Upper lobe of left lung (tissue), 6 donors: ENCODE data around the gene NAALADL1. TPM values are rescaled to one million over a fixed set of nuclear protein-coding genes. Genes with fewer than 3 reads are reported as not detected.

Source experiments
- ATAC-seq, 2 donors: fragments of 200-7000 bp; cut with Tn5 transposase; one replicate each; pipeline ENCODE4 v1.9.1; 2022; ENCODE audit warnings: mild to moderate bottlenecking in 2 of 2, moderate library complexity in 2 of 2; ENCODE audit not compliant: low FRiP score in 2 of 2
- DNase-seq, 2 donors: peaks; one replicate each; pipeline ENCODE4 v3.0.0-alpha.2; 2019 to 2020
- H3K27ac ChIP-seq, 4 donors: fragments of 200-600 bp; sonication (generic); one replicate each; pipeline ENCODE4 v1.5.1; 2016 to 2019
- H3K27me3 ChIP-seq, 4 donors: fragments of 200-600 bp; sonication (generic); one replicate each; pipeline ENCODE4 v1.5.1; 2017 to 2019
- H3K36me3 ChIP-seq, 4 donors: fragments of 200-600 bp; sonication (generic); one replicate each; pipeline ENCODE4 v1.5.1; 2016 to 2019
- H3K4me1 ChIP-seq, 4 donors: fragments of 200-600 bp; sonication (generic); one replicate each; pipeline ENCODE4 v1.5.1; 2018 to 2019
- H3K4me3 ChIP-seq, 4 donors: fragments of 200-600 bp; sonication (generic); one replicate each; pipeline ENCODE4 v1.5.1; 2017 to 2019; ENCODE audit warnings: mild to moderate bottlenecking in 2 of 4, moderate library complexity in 1 of 4
- H3K9me3 ChIP-seq, 4 donors: fragments of 200-600 bp; sonication (generic); one replicate each; pipeline ENCODE4 v1.5.1; 2018 to 2019
- CTCF ChIP-seq, 6 experiments: fragments of 450-650 bp in 4 of 6; fragments of 200-600 bp in 2 of 6; sonication (generic) in 2 of 6; IDR thresholded peaks; one replicate each; pipeline ENCODE4 v1.5.1; 2016 to 2019; ENCODE audit warnings: antibody characterized with exemption in 6 of 6
- EP300 ChIP-seq, 4 donors: sonication (generic); formaldehyde crosslinking; IDR thresholded peaks; one replicate each; pipeline ENCODE4 v1.5.1; 2017; ENCODE audit warnings: antibody characterized with exemption in 4 of 4, control low read depth in 2 of 4
- POLR2A ChIP-seq, 4 donors: fragments of 450-650 bp; IDR thresholded peaks; one replicate each; pipeline ENCODE4 v1.5.1; 2016 to 2017; ENCODE audit warnings: antibody characterized with exemption in 4 of 4, mild to moderate bottlenecking in 2 of 4
- POLR2AphosphoS5 ChIP-seq, 2 donors: sonication (generic); formaldehyde crosslinking; IDR thresholded peaks; one replicate each; pipeline ENCODE4 v1.5.1; 2017; ENCODE audit warnings: antibody characterized with exemption in 2 of 2
- WGBS, 2 donors: methylation state at CpG; one replicate each; pipeline ENCODE4 v1.1.5; 2017 to 2018; 5-methylcytosine and 5-hydroxymethylcytosine counted together
- total RNA-seq, 6 donors: library from RNA; depleted of rRNA in 4 of 6; stranded (reverse); fragments of >200 nt in 4 of 6; gene quantifications; one replicate each; pipeline versions ENCODE4 v1.1.0 to v1.2.1, GENCODE V29; 2016 to 2021
- donor health status: DM: no; HTN: no; CAD: no; lungs with moderate emphysema.
- donor health status: DM: no; HTN: yes; CAD: no; lungs with severe emphysema.

The NAALADL1 gene
- total RNA-seq, 6 donors from 2014 or later, result 5.9 to 27.2 (median 9.1) TPM

DNA sequence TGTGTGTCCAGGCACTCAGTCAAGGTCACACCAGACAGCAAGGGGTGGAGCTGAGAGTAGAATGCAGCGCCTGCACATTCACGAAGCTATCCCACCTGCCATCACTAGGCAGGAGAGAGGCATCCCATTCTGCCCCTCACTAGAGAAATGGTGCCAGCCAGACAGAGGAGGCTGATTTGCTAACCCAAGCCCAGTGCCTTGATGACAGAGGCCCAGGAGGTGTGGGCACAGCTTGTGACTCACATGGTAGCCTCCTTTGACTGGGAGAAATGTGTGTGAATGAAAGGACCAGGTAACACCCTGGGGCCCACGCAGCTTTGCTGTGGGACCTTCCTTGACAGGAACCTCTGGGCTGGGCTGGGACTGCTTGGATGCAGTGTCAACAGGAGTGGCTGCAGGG is 5.2 kb upstream of the NAALADL1 start:
- WGBS, 2 donors, result 80 to 95% methylated on average over 2 of the region's 3 CpGs
- H3K27me3 ChIP-seq, result no peaks in the 10 kb centered on the region
- H3K4me3 ChIP-seq, result no peak overlapping the region
- no peak overlapping the region for H3K27ac ChIP-seq
- H3K9me3 ChIP-seq, result no peaks in the 10 kb centered on the region
- DNase-seq, result no peak
- ATAC-seq, result no peak
- H3K36me3 ChIP-seq, result no peaks in the 10 kb centered on the region
- TF ChIP-seq POLR2A (IDR thresholded peaks at IDR 0.05) (no peak), CTCF (IDR thresholded peaks at IDR 0.05) (no peak), EP300 (IDR thresholded peaks at IDR 0.05) (no peak), POLR2AphosphoS5 (IDR thresholded peaks at IDR 0.05) (no peak)
- H3K4me1 ChIP-seq, result no peaks in the 10 kb centered on the region

DNA sequence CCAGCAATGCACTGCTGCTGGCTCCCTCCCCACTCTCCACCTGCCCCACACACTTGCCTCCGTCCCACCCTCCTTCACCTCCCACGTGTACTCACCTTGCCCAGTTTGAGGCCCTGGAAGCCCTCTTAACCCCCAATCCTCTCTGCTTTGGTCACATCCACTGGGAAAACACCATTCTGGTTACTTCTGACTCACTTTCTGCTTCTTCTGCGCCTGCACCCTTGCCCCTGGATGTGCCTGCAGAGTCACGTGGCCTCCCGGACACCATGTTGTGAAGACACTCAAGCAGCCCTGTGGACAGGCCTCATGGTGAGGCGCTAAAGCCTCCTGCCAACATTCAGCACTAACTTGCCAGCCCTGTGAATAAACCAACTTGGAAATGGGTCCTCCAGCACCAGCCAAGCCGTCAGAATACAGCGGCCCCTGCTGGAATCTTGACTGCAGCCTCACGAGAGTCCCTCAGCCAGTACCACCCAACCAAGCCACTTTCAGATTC is 2.6 kb upstream of the NAALADL1 start:
- ATAC-seq (no peak), DNase-seq (peak in 1 of 2 donors; percentile 33)
- no peaks in the 10 kb centered on the region for H3K9me3 ChIP-seq
- no peak overlapping the region for H3K27ac ChIP-seq
- H3K27me3 ChIP-seq, result no peaks in the 10 kb centered on the region
- no peaks in the 10 kb centered on the region for H3K4me1 ChIP-seq
- no peaks in the 10 kb centered on the region for H3K36me3 ChIP-seq
- TF ChIP-seq POLR2A (IDR thresholded peaks at IDR 0.05) (no peak), CTCF (IDR thresholded peaks at IDR 0.05) (peak in 2 of 6 experiments; percentile 21 to 33), EP300 (IDR thresholded peaks at IDR 0.05) (no peak), POLR2AphosphoS5 (IDR thresholded peaks at IDR 0.05) (no peak)
- 79 to 82% methylated on average over 6 to 9 of the region's 9 CpGs for WGBS, 2 donors
- H3K4me3 ChIP-seq, result no peak overlapping the region

DNA sequence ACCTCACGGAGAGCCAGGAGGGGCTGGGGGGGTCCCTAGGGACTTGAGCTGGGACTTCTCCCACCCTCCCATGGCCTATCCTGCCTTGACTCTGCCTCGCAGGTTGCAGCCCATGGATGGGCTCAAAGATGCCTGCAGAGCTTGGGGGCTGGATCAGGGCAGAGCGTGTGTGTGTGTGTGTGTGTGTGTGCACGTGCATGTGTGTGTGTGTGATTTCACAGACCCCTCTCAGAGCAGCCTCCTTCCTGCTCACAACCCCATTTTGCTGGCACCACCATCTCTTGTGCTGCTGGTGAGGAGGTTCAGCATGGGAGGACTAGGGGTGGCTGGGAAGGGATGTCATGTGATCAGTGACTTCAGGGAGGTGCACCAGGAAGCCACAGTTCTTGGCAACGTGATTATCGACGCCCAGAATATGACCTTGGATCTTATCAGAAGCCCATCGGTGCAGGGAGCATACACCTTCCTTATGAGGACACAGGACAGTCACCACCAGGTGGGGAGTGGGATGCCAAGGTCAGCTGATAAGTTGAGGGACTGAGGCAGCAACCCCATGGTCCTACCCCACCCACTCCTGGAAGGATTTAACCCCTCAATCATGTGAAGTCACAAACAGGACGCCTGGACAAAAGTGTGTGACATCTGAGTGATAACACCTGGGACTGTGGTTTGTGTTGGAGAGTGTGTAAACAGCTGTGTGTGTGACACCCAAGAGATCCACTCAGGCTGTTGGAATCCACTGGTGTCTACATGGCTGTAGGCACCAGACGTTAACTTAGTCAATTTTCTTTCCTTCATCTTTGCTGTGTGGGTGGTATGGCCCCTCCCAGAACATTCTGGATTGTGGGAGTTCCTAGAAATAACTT is 1.8 kb upstream of the NAALADL1 start:
- no peak for DNase-seq
- Histone ChIP-seq H3K4me1 (no peaks in the 10 kb centered on the region), H3K36me3 (no peaks in the 10 kb centered on the region), H3K27me3 (no peaks in the 10 kb centered on the region), H3K4me3 (no peak overlapping the region), H3K9me3 (no peaks in the 10 kb centered on the region), H3K27ac (no peak overlapping the region)
- no peak for ATAC-seq
- WGBS, 2 donors, result 44 to 54% methylated on average over 8 to 10 of the region's 10 CpGs
- TF ChIP-seq EP300 (IDR thresholded peaks at IDR 0.05), result no peak
- no peak for TF ChIP-seq POLR2A (IDR thresholded peaks at IDR 0.05)
- TF ChIP-seq POLR2AphosphoS5 (IDR thresholded peaks at IDR 0.05), result no peak
- TF ChIP-seq CTCF (IDR thresholded peaks at IDR 0.05), result no peak

DNA sequence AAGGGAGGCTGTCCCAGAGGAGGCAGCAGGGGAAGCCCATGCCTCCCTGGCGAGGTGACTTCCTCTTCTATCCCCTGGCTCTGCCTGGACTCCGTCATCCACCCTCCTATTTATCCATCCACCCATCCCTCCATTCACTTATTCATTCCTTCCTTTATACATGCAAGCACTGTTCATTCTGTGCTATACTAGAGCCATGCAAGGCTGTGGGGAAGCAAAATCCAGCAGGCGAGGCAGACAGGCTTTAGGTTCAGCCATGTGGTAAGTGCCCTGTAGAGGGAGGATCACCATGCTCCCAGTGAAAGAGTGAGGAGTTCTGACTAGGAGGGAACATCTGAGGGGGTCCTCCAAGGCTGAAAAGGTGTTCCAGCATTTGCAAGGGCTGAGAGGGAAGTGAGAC is 1.2 kb upstream of the NAALADL1 start:
- no peaks in the 10 kb centered on the region for H3K4me1 ChIP-seq
- ATAC-seq (no peak), DNase-seq (no peak)
- no peak overlapping the region for H3K4me3 ChIP-seq
- no peak for TF ChIP-seq CTCF (IDR thresholded peaks at IDR 0.05)
- TF ChIP-seq EP300 (IDR thresholded peaks at IDR 0.05), result no peak
- no peak for TF ChIP-seq POLR2A (IDR thresholded peaks at IDR 0.05)
- TF ChIP-seq POLR2AphosphoS5 (IDR thresholded peaks at IDR 0.05), result no peak
- H3K27ac ChIP-seq, result no peak overlapping the region
- no peaks in the 10 kb centered on the region for H3K9me3 ChIP-seq
- no peaks in the 10 kb centered on the region for H3K27me3 ChIP-seq
- H3K36me3 ChIP-seq, result no peaks in the 10 kb centered on the region
- WGBS, 2 donors, result 40 to 63% methylated on average over 3 of the region's 3 CpGs
